GM12878 (cell line): ENCODE measurements around the gene LHFPL5. TPM values are rescaled to one million over a fixed set of nuclear protein-coding genes. Genes with fewer than 3 reads are reported as not detected.

Experiments
- GABPA ChIP-seq: IDR thresholded peaks from 2 replicates; pipeline ENCODE4 v1.6.1; 2014; ENCODE audit warnings: antibody characterized with exemption, low read depth, mild to moderate bottlenecking, inconsistent platforms
- MAX ChIP-seq: IDR thresholded peaks from 2 replicates; pipeline ENCODE4 v1.6.1; 2012; ENCODE audit warnings: low read depth, low read length, improper control_type of control experiment
- POLR2AphosphoS5 ChIP-seq: IDR thresholded peaks from 2 replicates; pipeline ENCODE4 v1.6.1; 2011; ENCODE audit warnings: mild to moderate bottlenecking, low read length, inconsistent platforms
- ZBTB33 ChIP-seq: fragments of 450-650 bp; IDR thresholded peaks from 2 replicates; pipeline ENCODE4 v1.6.1; 2017; ENCODE audit warnings: mild to moderate bottlenecking
- polyA plus RNA-seq, 11 experiments: library from polyadenylated mRNA; depleted of rRNA in 4 of 11; unstranded in 6 of 11; stranded (reverse) in 5 of 11; fragments of >200 nt; fragmentation: Nextera tagmentation in 4 of 11; fragmentation: Illumina TruSeq in 1 of 11; extraction: Ambion mirVana in 4 of 11; extraction: Trizol in 1 of 11; gene quantifications; 1 replicate in 1 of 11; 2 replicates in 10 of 11; pipeline versions ENCODE4 v1.2.1 to v1.2.3, GENCODE V29; 2011 to 2016; ENCODE audit warnings: inconsistent platforms in 2 of 11, missing spikeins in 2 of 11, low read depth in 1 of 11
- total RNA-seq, 4 experiments: library from RNA; depleted of rRNA in 3 of 4; stranded (reverse); fragments of >200 nt in 3 of 4; fragmentation: Illumina TruSeq in 1 of 4; extraction: Trizol in 1 of 4; gene quantifications; 2 replicates each; pipeline versions ENCODE4 v1.2.1 to v1.2.3, GENCODE V29; 2013 to 2021
- TF ChIP-seq, protein P1 (sequence below): fragments of 450-650 bp; IDR thresholded peaks from 2 replicates; pipeline ENCODE4 v1.6.1; 2018; ENCODE audit warnings: borderline replicate concordance, mild to moderate bottlenecking; ENCODE audit not compliant: partially characterized antibody
- TF ChIP-seq, protein P2 (sequence below), 3 experiments: IDR thresholded peaks in 2 of 3; conservative IDR thresholded peaks in 1 of 3; 2 replicates each; pipeline ENCODE4 v1.5.1; 2011; ENCODE audit warnings: low read depth in 3 of 3, low read length in 3 of 3, mild to moderate bottlenecking in 3 of 3, control low read depth in 2 of 3, moderate library complexity in 2 of 3, inconsistent platforms in 1 of 3, mixed read lengths in 1 of 3; ENCODE audit not compliant: control insufficient read depth in 2 of 3, insufficient read depth in 1 of 3; ENCODE audit errors: extremely low read depth in 1 of 3

The LHFPL5 gene
- total and polyA plus RNA-seq, 10 of the 15 experiments (the other 5 are each of a cell fraction or from before 2014, with no cell fraction given): 0.11 TPM; not detected in 9

- TF ChIP-seq, protein P1, sequence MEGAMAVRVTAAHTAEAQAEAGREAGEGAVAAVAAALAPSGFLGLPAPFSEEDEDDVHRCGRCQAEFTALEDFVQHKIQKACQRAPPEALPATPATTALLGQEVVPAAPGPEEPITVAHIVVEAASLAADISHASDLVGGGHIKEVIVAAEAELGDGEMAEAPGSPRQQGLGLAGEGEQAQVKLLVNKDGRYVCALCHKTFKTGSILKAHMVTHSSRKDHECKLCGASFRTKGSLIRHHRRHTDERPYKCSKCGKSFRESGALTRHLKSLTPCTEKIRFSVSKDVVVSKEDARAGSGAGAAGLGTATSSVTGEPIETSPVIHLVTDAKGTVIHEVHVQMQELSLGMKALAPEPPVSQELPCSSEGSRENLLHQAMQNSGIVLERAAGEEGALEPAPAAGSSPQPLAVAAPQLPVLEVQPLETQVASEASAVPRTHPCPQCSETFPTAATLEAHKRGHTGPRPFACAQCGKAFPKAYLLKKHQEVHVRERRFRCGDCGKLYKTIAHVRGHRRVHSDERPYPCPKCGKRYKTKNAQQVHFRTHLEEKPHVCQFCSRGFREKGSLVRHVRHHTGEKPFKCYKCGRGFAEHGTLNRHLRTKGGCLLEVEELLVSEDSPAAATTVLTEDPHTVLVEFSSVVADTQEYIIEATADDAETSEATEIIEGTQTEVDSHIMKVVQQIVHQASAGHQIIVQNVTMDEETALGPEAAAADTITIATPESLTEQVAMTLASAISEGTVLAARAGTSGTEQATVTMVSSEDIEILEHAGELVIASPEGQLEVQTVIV: no peak
- TF ChIP-seq, protein P2, sequence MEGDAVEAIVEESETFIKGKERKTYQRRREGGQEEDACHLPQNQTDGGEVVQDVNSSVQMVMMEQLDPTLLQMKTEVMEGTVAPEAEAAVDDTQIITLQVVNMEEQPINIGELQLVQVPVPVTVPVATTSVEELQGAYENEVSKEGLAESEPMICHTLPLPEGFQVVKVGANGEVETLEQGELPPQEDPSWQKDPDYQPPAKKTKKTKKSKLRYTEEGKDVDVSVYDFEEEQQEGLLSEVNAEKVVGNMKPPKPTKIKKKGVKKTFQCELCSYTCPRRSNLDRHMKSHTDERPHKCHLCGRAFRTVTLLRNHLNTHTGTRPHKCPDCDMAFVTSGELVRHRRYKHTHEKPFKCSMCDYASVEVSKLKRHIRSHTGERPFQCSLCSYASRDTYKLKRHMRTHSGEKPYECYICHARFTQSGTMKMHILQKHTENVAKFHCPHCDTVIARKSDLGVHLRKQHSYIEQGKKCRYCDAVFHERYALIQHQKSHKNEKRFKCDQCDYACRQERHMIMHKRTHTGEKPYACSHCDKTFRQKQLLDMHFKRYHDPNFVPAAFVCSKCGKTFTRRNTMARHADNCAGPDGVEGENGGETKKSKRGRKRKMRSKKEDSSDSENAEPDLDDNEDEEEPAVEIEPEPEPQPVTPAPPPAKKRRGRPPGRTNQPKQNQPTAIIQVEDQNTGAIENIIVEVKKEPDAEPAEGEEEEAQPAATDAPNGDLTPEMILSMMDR (IDR thresholded peaks at IDR 0.05 in 2 of 3, conservative IDR thresholded peaks at IDR 0.05 in 1 of 3; ENCODE audit: control insufficient read depth in 2 of 3, extremely low read depth in 1 of 3, insufficient read depth in 1 of 3, low read depth in 3 of 3, low read length in 3 of 3): no peak
- no peak for TF ChIP-seq ZBTB33
- TF ChIP-seq MAX: no peak
- no peak for TF ChIP-seq POLR2AphosphoS5
- TF ChIP-seq GABPA: no peak
These were observed 22.7 kb upstream of the LHFPL5 start (continued) for GRCh38 chr6:35782424-35782823.
